Fibroblast of skin of left quadriceps (primary cell): ENCODE measurements around the gene ISX.

ENCODE experiments used
- DNase-seq, 2 experiments: peaks; one replicate each; pipeline ENCODE4 v3.0.0-alpha.2; 2013; ENCODE audit warnings: low read depth in 2 of 2

The ISX gene

DNA sequence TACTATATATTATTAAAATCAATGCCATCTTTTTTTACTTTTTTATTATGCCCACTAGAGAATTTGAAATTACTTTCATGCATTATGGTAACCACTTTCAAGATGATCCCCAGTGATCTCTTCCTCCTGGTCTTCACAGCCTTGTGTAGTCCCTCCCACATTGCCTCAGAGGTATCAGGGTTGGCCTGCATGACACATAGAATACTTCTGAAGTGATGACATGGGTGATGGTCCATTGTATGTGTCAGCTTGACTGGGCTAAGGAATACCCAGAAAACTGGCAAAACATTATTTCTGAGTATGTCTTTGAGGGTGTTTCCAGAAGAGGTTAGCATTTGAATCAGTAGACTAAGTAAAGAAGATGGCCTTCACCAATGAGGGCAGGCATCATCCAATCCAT lies 14.2 kb upstream of the ISX start:
- no peak for DNase-seq

DNA sequence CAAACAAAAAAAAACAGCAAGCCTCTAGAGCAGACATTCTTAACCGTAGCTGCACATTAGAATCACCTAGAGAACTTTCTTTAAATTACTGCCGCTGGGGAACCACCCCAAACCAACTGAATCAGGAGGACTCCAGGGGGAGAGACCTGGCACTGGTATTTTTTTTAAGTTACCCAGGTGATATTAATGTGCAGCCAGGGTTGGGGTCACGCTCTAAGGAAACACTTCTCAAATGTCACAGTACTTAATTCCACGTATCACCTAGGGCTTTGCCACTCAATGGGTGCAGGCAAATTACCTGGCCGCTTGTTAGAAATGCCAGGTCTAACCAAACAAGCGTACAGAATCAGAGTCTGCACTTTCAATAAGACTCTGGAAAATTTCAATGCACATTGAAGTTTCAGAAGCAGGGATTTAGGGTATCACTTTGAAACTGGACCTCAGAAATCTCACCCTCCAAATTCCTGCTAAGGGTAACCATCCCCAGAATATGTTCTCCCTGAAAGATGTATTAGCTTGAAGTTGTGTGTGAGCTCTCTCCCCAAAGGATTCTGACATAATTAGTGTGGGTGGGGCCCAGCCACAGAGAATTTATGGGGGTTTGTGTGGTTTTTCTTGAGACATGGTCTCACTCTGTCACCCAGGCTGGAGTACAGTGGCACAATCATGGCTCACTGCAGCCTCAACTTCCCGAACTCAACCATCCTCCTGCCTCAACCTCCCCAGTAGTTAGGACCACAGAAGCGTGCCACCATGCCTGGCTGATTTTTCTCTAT lies 12.7 kb upstream of the ISX start:
- DNase-seq, result no peak

DNA sequence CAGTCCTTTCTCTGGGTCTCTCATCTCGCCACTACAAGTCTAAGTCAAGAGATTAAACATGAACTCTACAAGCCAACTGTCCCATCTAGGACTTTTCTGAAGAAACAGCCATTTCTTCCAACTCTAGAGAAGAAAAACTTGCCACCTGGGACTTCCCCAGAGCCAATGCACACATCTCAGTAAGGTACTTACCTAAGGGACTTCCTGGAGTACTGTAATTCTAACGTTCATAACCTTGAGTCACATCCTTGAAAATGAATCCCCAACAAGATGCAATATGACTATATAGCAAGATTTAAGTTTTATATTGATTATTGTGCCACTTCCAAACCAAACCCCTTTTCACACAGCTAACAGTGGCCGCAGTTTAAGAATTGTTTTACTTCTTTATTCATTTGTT lies 11.9 kb upstream of the ISX start:
- DNase-seq, result no peak

DNA sequence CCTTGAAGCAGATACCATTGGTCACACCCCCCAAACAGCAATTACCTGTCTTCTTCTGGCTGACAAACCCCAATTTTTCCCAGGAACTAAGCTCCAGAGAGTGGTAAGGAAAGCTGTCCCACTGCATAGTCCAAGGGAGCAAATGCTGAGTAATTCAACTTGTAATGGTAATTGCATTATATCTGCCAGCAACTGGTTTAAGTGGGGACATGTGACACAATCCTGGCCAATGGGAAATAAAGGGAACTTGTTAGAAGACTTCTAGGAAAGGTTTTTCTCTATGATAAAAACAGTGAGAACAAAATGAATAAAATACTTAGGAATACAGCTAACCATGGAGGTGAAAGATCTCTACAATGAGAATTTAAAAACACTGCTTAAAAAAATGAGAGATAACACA lies 9.5 kb upstream of the ISX start:
- DNase-seq, result no peak

DNA sequence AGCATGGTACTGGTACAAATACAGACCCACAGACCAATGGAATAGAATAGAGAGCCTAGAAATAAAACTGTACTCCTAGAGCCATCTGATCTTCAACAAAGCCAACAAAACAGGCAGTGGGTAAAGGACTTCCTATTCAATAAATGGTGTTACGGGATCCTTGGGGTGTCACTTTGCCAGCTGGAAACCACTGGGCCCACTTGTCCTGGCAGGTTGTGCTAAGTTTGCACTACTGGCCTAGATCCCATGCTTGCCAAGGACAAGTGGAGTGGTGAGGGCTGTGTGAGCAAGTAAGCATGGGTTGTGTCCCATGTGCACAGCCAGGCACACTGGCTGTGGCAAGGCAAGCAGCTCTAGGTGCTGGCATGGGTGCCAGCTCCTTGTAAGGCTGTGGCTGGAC lies 8.8 kb upstream of the ISX start:
- no peak for DNase-seq

DNA sequence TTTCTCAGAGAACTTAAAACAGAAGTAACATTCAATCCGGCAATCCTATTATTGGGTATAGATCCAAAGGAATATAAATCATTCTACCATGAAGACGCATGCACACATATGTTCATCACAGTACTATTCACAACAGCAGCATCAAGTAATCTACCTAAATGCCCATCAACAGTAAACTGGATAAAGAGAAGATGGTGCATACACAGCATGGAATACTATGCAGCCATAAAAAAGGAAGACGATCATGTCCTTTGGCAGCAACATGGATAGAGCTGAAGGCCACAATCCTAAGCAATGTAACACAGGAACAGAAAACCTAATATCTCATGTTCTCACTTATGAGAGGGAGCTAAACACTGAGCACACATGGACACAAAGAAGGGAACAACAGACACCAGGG lies 6.3 kb upstream of the ISX start:
- no peak for DNase-seq

DNA sequence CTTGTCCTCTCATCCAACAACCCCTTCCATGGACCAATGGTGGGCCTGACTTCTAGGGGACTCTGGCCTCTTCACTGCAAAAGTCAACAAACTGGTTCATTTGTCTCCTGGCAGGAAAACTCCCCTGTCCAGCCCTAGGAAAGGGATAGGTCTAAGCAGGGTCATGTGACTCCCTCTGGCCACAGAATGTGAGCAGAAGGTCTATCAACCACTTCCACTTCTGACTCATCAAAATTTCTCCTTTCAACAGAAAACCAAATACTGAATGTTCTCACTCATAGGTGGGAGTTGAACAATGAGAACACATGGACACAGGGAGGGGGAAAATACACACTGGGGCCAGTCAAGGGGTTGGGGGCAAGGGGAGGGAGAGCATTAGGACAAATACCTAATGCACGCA lies 1.3 kb upstream of the ISX start:
- no peak for DNase-seq

DNA sequence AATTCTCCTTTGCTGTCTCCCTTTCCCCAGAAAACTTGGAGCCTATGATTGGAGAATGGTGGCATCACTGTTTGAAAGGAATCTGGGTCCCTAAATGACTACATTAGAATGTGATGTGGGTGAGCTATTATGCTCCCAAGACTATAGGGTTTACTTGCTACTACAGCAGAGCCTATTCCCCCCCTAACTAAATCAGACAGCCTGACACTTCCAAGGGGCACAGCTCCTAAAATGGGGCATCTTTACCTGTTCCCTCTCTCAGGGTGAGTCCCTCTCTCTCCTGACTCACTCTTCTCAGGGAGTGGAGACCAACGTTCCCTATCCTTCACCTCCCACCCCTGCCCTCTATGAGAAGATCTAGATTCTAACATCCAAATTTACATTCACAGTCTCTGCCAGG lies 775 bp upstream of the ISX start:
- no peak for DNase-seq

DNA sequence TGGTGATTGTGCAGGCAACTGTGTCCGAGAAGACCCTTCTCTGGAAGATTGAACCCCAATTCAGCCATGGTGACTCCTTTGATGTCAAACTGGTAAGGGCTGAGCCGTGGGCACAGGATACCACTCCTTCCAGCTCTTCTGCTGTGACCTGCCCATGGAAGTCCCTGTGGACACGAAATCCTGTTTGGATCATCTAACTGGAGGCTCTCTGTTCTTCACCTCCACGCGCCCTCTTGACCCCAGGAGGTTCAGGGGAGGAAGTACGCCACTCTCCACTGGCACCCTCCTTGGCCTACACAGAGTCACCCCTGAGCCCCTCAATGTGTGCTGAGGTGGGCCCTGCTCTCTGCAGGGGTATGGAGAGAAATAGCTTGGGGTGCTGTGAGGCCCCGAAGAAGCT lies 810 bp downstream of the ISX start:
- DNase-seq, result no peak

DNA sequence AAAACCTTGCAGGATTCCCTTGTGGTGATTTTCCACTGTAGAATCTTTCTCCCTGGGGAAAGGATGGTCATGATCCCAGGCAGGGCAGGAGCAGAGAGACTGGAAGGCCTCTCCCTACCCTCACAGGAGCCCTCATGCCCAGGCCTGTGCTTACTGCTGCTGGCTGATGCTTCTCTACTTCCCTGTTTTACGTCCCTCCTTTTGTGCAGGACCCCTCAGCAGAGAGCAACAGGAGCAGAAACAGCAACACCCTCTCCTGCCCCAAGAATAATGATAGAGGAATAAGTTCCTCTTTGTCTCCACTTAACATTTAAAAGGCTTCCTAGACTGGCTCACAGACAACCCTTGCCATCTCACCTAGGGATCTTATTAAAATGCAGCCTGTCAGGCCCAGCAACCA lies 3.6 kb downstream of the ISX start:
- no peak for DNase-seq

DNA sequence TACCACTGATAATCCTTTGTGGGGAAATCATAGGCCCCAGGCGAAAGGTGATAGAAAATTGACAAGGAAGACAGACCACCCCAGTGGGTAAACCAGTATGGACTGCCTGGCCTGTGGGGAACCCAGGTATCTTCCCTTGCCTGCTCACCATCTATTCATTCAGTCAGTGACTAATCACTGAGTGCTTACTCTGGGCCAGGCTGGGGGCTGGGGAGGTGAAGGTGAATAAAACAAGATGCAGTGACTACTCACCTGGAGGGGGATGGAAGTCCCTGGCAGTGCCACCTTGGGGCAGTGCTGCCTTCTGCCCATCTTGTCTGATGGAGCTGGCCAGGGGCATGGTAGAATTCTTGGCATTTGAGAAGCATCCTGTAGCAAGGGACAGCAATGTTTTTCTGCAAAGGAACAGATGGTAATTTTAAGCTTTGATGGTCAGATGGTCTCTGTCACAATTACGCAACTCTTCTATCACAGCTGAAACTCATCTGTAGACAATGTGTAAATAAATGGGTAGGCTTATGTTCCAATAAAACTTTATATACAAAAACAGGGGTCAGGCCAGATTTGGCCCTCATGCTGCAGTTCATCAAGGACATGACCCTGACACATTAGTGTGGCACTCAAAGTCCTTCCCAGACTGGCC lies 4.6 kb downstream of the ISX start:
- DNase-seq, result no peak

DNA sequence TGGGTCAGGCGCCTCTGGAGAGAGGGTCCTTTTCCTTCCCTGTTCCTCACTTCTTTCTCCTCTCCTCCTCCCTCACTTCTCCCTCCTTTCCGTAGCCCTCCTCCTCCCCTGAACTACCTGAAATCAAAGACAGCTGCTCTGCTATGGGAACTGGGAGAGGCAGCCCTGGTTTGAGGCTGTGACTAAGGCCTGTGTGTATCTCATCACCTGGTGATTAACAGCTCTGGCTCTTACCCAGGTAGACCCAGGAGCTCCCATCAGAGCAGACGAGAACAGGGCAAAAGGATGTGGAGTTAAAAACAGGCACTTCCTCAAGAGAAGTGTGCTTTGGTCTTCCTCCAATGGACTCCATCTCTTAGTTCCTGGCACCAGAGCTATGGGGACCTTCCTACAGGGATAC lies 5.8 kb downstream of the ISX start:
- no peak for DNase-seq

DNA sequence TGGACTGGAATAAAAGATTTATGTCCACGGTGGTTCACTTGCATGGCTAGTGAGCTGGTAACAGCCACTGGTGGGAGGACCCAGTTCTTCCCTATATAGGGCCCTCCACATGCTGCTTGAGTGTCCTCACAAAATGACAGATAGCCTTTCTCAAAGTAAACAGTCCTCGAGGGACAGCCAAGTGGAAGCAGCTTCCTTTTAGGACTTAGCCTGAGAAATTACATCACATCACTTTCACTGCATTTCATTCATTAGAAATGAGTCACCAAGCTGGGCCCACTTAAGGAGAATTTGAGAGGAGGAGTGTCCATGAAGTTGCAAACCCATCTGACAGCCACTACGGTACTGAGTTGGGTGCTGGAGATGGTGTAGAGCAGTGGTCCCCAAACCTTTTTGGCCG lies 7.0 kb downstream of the ISX start:
- no peak for DNase-seq

DNA sequence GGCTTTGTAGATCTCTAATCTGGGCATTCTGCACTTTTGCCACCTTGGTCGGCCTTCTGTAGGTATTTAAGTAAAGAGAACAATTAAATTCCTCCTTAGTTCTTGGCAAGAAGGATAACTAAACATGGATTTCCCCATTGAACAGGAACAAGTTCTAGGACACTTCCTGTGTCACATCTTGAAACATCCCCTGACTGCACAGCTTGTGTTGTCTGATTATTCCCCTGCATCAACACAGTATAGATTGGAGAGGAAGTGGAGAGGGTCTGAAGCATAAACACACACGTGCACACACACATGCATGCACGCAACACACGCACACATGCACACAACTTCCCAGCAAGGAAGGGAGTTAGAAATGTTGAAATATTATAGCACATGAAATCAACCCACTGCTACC lies 8.6 kb downstream of the ISX start:
- DNase-seq, result no peak

DNA sequence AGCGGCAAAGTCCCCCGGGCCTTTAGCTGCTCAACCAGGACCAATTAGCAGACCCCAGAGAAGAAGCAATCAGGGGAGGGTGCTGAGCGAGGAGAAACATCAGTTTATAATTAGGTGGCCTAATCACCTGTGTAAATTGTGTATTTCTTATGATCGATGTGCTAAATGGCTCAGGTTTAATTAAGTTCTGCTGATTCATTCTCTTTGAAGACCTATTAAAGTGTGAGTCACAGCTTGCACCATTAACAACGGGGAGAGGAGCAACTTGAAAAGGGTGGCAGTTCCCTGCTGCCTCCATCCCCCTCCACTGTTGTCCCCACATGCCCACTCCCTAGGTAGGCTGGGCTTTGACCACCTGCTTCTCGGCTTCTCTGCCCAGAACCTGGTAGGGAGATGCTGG lies 10.7 kb downstream of the ISX start:
- no peak for DNase-seq

DNA sequence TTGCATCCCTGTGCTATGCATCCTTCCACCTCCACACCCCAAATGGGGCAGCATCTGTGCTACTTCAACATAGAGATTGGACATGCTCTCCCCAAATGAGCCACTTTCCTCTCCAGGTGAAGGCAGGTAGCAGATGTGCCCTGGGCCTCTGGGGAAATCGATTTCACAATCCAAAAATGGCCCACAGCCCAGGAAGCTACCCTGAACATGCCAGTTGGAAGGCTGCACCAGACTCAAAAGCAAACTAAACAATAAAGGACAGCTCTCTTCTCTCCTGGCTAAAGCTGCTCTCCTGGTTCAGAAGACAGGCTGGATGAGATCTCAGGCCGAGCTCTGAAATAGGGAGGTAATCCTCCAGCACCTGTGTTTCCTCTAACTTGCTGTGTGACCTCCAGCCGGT lies 19.7 kb downstream of the ISX start:
- no peak for DNase-seq

DNA sequence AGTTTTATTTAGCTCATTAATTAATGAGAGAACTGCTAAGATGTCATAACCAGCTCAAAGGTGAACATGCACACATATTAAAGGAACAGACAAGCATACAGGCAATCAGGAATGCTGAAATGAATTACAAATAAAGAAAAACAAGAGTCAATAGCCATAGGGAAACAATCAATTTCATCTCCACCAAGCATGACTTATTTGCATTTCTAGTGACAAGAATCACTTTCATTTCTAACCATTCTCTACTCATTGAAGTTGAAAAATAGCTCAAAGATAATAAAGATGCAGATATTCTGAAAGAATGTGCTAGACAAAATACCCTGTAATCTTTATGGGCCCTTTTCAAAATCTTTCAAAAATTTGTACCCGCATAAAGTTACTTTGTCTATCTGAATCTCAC lies 23.2 kb downstream of the ISX start:
- DNase-seq, result no peak

DNA sequence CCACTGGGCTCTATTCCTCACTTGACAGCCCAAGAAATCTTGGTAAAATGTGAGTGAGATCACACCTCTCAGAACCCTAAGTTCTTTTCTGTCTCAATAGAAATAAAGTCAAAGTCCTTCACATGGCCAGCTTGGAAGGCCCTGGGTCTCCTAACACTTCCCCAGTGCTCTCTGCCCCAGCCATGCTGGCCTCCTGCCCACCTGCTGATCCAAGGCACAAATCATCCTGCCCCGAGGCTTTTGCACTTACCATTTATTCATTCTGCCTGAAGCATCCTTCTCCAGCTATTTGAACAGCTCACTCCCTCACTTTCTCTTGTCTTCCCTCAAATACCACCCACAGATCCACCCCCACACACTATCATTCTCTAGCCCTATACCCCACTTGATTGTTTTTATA lies 26.4 kb downstream of the ISX start:
- no peak for DNase-seq

DNA sequence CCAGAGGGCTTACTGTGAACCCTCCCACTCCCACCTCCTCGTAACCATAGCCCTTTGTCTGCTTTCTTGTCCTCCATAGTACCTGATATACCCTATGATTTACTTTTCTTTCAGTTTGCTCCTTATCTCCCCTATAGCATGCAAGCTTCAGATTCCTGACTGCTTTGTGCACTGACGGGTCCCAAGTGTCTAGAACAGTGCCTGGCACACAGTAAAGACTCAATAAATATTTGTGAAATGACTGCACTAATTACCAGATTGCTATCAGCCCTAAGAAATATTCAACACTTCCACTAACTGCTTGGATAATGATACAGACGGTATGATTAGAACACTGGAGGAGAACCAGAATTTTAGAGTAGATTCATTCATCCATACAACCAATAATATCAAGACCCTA lies 33.0 kb downstream of the ISX start:
- no peak for DNase-seq

DNA sequence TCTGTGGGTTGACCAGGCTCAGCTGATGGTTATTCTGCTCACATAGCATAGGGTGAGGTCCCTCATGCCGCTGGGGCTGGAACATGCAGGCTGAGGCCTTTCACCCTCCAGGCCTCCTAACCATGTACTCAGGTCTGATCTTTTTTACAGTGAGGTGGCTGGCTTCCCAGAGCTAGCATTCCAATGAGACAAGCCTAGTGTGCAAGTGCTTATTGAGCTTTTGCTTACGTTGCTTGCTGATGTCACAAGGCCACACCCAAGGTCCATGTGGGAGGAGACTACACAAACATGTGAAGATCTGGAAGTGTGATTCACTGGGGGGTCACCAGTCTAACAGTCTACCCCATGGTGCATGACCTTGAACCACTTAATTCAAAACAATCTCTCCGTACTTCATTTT lies 33.9 kb downstream of the ISX start:
- DNase-seq, result no peak

DNA sequence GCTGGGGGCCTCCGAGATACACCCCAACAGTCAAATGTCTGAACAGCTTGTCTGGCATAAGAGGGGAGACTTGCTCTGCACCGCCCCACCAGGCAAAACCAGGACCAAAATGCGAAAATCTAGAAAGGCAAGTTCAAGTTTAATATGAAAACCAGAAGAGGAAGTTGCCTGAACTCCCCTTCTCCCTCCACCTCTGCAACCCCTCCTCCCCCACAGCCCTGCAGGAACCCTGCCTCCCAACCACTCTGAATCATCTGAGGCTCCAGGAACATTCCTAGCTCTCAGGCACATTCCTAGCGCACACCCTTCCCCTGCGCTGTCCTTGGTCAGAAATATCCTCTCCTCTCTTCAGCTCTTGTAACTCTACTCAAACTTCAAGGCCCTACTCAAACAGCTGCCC lies 36.7 kb downstream of the ISX start:
- DNase-seq, result peak in 1 of 2 experiments; percentile 1

DNA sequence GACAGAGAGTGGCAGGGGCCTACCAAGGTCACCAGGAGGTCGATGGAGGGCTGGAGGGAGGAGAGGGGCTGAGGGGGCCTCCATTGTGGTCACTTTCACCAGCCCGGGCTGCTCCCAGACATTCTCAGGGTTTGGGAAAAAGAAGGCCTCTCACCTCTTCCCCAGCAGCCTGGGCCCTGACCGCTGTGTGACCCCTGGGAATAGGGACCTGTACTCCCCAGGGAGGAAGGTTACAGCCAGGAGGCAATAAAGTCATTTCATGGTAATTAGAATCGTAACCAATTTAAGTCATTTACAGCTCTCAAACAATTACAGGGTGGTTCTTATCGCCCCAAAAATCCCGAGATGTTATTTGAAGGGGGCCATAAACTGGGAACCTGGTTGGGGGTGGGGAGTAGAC lies 37.8 kb downstream of the ISX start:
- DNase-seq, result no peak

DNA sequence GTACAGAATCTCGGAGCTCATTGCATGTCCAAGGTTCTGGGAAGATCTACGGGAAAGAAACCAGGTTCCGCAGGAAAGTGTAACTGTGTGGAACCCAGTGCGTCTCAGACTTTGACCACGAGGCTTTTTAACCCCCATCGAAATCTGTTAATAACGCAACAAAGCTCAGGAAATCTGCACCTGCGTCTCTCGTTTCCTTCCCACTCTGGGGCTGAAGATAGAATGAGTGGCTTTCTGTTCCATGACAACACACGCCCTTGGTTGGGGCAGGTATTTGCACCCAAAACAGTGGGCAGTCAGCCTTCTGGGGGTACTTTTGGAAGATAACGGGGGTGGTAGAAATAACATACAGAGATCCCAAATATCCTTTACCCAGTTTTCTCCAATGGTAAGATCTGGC lies 38.5 kb downstream of the ISX start:
- DNase-seq, result no peak

DNA sequence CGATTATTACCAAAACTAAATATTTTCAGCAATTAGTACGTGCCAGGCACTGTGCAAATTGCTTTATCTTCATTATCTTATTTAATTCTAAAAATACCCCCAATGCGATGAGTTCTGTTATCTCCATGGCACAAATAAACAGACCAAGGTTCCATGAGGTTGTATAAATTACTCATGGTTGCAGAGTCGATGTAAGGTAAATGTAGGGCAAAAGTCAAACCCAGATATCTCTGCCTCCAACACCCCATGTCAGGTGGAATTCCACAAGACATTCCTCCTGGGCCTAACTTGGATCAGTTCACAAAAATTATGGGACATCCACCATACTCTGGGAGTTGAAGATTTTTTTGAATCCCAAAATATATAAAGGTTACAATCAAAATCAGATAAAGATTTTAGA lies 43.7 kb downstream of the ISX start:
- no peak for DNase-seq
